ENCODE data around the gene GPC5. TPM values are rescaled to one million over a fixed set of nuclear protein-coding genes. Genes with fewer than 3 reads are reported as not detected.
A peak's percentile ranks its signal among the peaks of the same experiment; 100 is the strongest.

The GPC5 gene
- total RNA-seq, 1 donor from 2014 or later = 0.07 TPM

DNA sequence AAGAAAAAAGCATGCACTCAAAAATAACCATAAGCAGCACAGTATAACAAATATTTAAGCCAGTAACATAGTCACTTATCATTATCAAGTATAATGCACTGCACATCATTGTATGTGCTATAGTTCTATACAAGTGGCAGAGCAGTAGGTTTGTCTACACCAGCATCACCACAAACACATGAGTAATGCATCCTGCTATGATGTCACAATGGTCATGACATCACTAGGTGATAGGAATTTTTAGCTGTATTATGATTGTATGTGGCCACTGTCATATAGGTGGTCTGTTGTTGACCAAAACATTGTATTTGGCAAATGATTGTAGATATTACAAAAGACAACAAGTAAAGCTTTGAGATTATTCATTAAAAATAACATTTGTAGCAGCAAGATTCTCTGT is 967.5 kb downstream of the GPC5 start:
- Histone ChIP-seq H3K4me3 (no peak overlapping the region), H2AFZ (replicated peaks) (no peak overlapping the region), H3K36me3 (no peaks in the 10 kb centered on the region), H3K4me1 (no peaks in the 10 kb centered on the region), H3K9ac (no peak overlapping the region), H4K20me1 (ENCODE audit: low read depth) (no peaks in the 10 kb centered on the region), H3F3A (ENCODE audit: low read depth) (no peaks in the 10 kb centered on the region), H3K4me2 (no peak overlapping the region), H3K27ac (no peak overlapping the region), H3K9me3 (ENCODE audit: low read depth) (no peaks in the 10 kb centered on the region), H3K27me3 (no peaks in the 10 kb centered on the region), H3K79me2 (ENCODE audit: low read depth) (no peaks in the 10 kb centered on the region)
- no peaks in the 10 kb centered on the region for H3K4me1 Mint-ChIP-seq
- H3K36me3 Mint-ChIP-seq = no peaks in the 10 kb centered on the region
- no peaks in the 10 kb centered on the region for H3K27me3 Mint-ChIP-seq (ENCODE audit: insufficient read depth, low read depth)
- H3K27ac Mint-ChIP-seq = no peak overlapping the region
- TF ChIP-seq EZH2phosphoT487 (IDR thresholded peaks at IDR 0.05) = no peak
- no peak for TF ChIP-seq EZH2 (IDR thresholded peaks at IDR 0.05)
- no peak for TF ChIP-seq CTCF (IDR thresholded peaks at IDR 0.05)
- no peaks in the 10 kb centered on the region for H3K9me3 Mint-ChIP-seq
- DNase-seq (ENCODE audit: low spot score) = no peak
- no peak overlapping the region for H3K4me3 Mint-ChIP-seq

GRCh38 chr13:92377396-92377795 is 979.0 kb downstream of the GPC5 start:
- H3K9me3 ChIP-seq (ENCODE audit: low read depth) = no peaks in the 10 kb centered on the region
- H3K27me3 ChIP-seq = no peaks in the 10 kb centered on the region
- no peaks in the 10 kb centered on the region for H3F3A ChIP-seq (ENCODE audit: low read depth)
- no peak overlapping the region for H3K27ac ChIP-seq
- Mint-ChIP-seq H3K27ac (no peak overlapping the region), H3K36me3 (no peaks in the 10 kb centered on the region), H3K27me3 (ENCODE audit: insufficient read depth, low read depth) (no peaks in the 10 kb centered on the region), H3K4me1 (no peaks in the 10 kb centered on the region), H3K9me3 (no peaks in the 10 kb centered on the region), H3K4me3 (no peak overlapping the region)
- no peaks in the 10 kb centered on the region for H3K79me2 ChIP-seq (ENCODE audit: low read depth)
- H3K4me1 ChIP-seq = no peaks in the 10 kb centered on the region
- no peak for DNase-seq (ENCODE audit: low spot score)
- no peaks in the 10 kb centered on the region for H3K36me3 ChIP-seq
- TF ChIP-seq CTCF (IDR thresholded peaks at IDR 0.05) (no peak), EZH2 (IDR thresholded peaks at IDR 0.05) (no peak), EZH2phosphoT487 (IDR thresholded peaks at IDR 0.05) (no peak)
- H3K4me3 ChIP-seq = no peak overlapping the region
- H3K9ac ChIP-seq = no peak overlapping the region
- no peak overlapping the region for H2AFZ ChIP-seq (replicated peaks)
- no peak overlapping the region for H3K4me2 ChIP-seq
- no peaks in the 10 kb centered on the region for H4K20me1 ChIP-seq (ENCODE audit: low read depth)

GRCh38 chr13:92379371-92379770 is 981.0 kb downstream of the GPC5 start:
- H3K4me3 ChIP-seq = no peak overlapping the region

More at GRCh38 chr13:92379371-92379770, 981.0 kb downstream of the GPC5 start:
- Histone ChIP-seq H3K9ac (no peak overlapping the region), H3K9me3 (ENCODE audit: low read depth) (no peaks in the 10 kb centered on the region), H3K27me3 (no peaks in the 10 kb centered on the region), H3K27ac (no peak overlapping the region), H2AFZ (replicated peaks) (peak overlapping the region; percentile 36), H3K4me1 (no peaks in the 10 kb centered on the region), H3K79me2 (ENCODE audit: low read depth) (no peaks in the 10 kb centered on the region), H3K4me2 (no peak overlapping the region), H4K20me1 (ENCODE audit: low read depth) (no peaks in the 10 kb centered on the region), H3F3A (ENCODE audit: low read depth) (no peaks in the 10 kb centered on the region), H3K36me3 (no peaks in the 10 kb centered on the region)
- TF ChIP-seq EZH2phosphoT487 (IDR thresholded peaks at IDR 0.05) = no peak
- TF ChIP-seq EZH2 (IDR thresholded peaks at IDR 0.05) = no peak
- TF ChIP-seq CTCF (IDR thresholded peaks at IDR 0.05) = no peak
- H3K4me3 Mint-ChIP-seq = no peak overlapping the region
- H3K36me3 Mint-ChIP-seq = no peaks in the 10 kb centered on the region
- H3K4me1 Mint-ChIP-seq = no peaks in the 10 kb centered on the region
- H3K27ac Mint-ChIP-seq = no peak overlapping the region
- no peaks in the 10 kb centered on the region for H3K9me3 Mint-ChIP-seq
- H3K27me3 Mint-ChIP-seq (ENCODE audit: insufficient read depth, low read depth) = no peaks in the 10 kb centered on the region
- DNase-seq (ENCODE audit: low spot score) = no peak
